SW480 (cell line): ENCODE measurements around the gene HES7.
A peak's percentile ranks its signal among the peaks of the same experiment; 100 is the strongest.
"Not testable (repeated sequence)": the region's sequence is repeated elsewhere in the genome, so short reads cannot be mapped to it uniquely, and the experiment has no call there.

Experiments
- DNase-seq: peaks from one replicate; pipeline ENCODE4 v3.0.0-alpha.2; 2016; ENCODE audit warnings: low spot score

Gene HES7

DNA sequence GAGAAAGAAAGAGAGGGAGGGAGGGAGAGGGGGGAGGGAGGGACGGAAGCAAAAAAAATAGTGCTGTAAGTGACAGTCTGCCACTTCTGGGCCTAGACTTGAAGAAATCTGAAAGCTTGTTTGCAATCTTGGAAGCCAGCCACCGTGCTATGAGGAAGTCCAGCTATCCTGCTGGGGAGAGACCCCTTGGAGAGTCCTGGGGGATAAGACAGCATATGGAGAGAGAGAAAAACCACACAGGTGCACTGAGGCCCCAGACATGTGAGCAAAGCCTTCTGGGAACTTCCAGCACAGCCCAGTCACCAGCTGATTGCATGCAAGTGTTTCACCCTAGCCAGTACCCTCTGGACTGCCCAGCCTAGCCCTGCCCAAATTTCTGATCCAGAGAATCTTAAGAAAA lies 23.8 kb downstream of the HES7 start:
- DNase-seq: no peak

GRCh38 chr17:8096541-8096940 lies 27.4 kb downstream of the HES7 start:
- no peak for DNase-seq

DNA sequence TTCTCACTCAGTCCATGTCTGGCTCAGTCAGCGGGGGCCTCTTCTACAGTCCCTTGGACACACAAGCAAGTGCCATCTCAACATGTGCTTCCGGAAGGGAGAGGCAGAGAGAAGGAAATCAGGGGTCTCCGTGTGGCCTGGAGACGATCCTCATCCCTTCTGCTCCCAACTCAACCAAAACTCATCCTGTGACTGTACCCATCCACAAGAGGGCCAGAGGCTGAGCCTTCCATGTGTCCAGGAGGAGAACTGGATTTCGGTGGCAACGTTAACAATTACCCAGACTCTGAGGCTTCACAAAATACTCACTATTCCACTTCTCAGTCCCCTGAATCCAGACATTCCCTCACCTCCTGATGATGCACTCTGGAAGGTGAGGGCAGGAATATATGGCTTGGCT lies 28.5 kb downstream of the HES7 start:
- no peak for DNase-seq

- no peak for DNase-seq
These were observed 32.7 kb downstream of the HES7 start for GRCh38 chr17:8091033-8091687.

DNA sequence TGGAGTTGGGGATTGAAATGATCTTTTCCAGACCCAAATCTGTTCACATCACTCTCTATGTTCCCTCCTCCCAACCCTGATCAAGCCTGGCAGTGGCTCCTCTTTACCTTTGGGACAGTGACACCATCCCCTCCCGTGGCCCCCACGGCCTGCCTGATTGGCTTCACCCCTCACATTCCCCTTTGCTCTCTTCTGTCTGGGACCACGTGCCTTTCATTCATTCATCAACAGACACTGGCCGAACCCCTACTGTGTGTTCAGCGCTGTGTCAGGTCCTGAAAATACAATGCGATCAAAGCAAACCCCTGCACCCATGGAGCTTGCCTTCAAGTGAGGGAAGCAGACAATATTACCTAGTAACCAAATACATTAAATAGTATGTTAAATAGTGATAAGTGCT lies 34.2 kb downstream of the HES7 start:
- DNase-seq: no peak

DNA sequence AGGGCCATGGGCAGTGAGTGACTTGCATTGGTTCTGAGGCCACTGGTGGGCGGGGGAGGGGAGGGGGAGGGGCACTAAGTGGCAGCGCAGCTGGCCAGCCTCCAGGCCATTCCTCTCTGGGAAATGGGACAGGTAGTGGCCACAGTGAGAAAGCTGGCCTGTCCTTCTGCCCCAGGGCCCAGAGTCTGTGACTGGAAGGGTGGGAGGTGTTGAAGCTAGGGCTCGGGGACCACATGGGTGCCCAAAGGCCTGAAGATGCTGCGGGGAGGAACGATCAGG lies 36.0 kb downstream of the HES7 start:
- DNase-seq: no peak

DNA sequence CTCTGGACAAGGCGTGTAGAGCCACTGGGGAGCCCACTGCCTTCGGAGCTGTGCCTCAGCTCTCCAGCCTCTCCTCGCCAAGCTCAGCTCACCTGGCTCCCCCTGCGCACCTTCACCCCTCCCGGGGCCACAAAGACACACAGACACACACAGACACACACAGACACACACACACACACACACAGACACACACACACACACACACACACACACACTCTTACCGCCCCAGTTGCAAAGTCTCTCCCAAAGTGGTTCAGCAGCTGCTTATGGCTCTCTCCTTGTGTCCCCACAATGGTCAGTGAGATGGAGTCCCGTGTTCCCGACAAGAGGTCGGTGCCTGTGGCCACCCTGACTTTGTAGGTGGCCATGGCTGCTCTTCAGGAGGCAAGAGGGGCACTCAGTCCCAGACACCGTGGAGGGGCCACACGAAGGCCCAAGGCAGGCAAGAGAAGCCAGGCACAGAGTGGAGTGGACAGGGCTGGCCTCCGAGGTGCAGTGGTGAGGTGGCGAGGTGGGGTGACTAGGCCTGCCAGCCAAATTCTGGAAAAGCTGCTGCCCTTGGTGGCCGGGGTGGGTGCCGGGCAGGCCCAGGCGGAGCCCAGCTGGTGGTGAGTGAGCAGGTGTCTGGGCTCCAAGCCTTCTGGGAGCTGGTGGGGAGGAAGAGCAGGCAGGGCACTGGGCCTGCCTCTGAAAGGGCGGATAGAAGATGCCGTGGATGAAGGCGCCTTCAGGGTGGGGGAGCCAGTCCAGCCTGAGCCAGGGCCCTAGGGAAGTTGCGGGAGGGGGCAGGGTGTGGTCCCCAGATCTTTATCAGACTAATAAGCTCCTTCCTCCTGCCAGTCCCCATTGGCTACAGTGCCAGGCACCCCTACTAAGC lies 36.6 kb downstream of the HES7 start, which contains the start of gene ALOX12B:
ALOX12B (minus strand) TSS at position 642 of the 877 bp plus-strand sequence; CDS start at position 368, 274 bp downstream.
- DNase-seq: no peak

DNA sequence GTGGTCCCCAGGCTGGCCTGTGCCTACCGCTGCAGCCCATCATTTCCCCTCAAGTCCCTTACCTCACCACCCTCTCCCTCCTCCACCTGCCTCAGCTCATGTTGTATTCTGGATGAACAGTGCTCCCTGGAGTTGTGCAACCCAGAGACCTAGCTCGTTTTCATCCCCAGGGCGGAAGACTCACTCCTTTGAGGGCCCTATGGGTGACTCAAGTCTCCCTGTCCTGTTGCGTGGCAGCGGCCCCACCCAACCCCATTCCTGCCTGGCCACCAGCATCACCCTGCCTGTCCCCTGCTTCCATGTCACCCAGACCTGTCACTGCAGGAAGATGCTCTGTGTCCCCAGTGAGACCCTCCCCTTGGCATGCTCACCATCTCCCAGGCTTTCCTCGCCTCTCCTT lies 39.7 kb downstream of the HES7 start:
- DNase-seq: no peak

DNA sequence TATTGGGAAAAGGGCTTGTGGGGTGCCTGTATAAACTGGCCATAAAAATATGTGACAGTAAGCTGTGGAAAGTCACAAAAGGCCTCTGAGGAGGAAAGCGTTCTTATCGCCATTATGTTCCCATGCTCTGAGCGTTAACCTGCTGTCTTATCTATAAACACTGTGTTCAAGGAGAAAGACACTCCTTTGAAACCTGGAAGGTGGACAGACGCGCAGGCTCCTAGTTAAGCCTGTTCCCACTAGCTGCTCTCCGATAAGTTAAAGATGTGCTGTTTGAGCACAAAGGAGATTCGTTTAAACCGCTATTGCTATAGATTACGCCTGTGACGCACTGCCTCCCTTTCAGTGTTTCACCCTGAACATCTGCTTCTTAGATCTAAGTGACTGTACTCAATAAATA lies 41.6 kb downstream of the HES7 start:
- no peak for DNase-seq

- no peak for DNase-seq
These were observed 42.0 kb downstream of the HES7 start for GRCh38 chr17:8081876-8082275.

- peak; percentile 60 for DNase-seq
These were observed 43.1 kb downstream of the HES7 start for GRCh38 chr17:8080799-8081219.

DNA sequence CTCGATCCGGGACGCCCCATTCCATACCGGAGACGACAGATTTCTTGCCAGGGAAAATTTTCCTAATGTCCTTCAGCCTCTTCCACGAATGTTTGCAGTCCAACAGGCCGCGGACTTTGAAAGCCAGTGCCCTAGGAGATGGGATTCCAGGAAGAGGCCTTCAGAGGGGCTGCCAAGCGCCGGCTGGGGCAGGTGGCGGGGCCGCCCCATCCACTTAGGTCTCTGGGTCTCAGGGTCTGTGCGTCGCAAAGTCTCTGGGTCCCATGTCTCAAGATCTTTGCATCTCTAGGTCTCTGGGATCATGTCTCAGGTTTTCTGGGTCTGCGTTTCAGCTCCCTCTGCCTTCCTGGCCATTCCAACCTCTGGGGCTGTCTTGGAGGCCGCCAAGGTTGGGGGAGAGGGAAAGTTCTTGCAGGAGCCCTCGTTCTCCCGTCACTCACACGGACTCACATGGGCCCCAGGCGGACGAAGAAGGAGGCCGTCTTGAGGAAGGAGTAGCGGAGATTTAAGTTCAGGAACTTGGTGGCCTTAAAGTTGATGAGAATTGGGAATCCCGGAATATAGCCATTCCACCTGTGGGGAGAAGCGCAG lies 43.6 kb downstream of the HES7 start:
- DNase-seq: no peak

DNA sequence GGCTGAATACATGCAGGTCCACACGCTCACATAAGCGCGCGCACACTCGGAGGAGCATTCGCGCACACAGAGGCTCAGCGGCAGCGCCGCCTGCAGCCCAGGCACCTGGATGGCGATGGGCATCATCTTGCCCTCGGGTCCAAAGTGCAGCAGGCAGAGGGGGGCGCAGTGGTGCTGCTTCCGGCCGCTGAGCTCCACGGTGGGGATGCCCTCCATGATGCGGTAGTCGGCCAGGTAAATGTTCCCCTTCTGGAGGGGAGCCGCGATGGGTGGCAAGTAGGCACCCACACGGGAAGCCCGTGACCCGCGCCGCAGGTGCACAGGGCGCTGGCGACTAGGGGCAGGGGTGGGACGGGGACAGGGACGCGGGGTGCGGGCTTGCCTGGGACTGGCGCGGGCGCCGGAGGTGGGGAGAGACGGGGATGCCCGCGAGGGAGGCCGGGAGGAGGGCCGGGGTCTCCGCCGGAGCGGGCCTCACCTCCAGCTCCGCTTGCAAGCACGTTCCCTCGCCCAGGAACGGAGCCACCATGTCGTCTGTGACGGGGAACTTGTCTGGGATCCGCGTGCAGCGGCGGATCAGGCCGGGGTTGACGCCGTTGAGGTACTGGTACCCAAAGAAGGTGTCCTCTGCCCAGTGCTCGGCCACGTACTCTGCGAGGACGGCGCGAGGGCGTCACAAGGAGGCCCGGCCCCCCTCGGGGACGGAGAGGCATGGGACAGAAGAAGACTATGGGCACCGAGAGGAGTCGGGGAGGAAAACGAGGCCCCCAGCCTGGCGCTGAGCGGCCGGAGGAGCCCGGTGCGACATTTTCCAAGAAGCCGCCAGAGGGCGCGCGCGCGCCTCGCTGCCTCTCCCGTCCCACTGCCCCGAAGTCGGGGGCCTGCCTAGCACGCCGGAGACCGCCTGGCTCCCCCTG lies 44.4 kb downstream of the HES7 start:
- peak; percentile 87 for DNase-seq

DNA sequence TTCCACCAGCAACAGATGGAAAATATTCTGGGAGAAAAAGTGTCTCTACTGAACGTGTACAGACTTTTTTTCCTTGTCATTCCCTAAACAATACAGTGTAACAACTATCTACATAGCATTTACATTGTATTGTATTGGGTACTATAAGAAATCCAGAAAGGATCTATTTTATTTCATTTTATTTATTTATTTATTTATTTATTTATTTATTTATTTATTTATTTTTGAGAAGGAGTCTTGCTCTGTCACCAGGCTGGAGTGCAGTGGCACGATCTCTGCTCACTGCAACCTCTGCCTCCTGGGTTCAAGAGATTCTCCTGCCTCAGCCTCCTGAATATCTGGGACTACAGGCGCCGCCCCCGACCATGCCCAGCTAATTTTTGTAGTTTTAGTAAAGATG lies 46.0 kb downstream of the HES7 start:
- DNase-seq: not testable (repeated sequence)

DNA sequence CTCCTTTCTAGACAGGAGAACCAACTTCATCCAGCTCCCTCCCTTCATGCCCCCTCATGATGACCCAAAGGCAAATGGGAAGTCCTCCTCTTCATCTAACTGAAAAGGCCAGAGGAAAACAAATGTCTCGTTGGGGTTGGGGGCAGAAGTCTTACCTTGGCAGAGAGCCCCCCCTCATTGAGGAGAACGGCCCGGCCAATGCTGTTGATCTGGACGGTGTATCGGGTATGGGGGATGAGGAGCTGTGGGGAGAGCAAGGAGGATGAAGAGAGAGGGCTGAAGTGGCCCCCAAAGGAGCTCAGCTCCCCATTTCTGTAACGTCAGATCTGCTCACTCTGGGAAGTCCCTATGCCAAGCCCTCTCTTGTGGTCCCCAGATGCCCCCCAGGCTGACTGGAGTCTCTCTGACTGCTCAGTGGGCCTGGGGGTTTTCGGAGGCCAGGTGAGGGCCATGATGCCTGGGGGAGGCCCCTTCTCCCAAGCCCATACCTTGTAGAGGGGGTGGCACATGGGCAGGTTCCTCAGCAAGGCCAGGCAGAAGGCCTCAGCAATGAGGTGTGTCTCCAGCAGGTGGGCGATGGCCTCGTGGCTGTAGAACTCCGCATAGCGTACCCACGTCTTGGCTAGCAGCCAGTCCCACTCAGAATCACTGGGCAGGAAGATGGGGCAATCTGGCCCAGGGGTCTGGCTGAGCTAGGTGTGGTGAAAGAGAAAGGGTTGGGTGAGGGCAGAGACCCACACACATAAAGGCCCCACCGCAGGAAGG lies 47.2 kb downstream of the HES7 start:
- DNase-seq: no peak

DNA sequence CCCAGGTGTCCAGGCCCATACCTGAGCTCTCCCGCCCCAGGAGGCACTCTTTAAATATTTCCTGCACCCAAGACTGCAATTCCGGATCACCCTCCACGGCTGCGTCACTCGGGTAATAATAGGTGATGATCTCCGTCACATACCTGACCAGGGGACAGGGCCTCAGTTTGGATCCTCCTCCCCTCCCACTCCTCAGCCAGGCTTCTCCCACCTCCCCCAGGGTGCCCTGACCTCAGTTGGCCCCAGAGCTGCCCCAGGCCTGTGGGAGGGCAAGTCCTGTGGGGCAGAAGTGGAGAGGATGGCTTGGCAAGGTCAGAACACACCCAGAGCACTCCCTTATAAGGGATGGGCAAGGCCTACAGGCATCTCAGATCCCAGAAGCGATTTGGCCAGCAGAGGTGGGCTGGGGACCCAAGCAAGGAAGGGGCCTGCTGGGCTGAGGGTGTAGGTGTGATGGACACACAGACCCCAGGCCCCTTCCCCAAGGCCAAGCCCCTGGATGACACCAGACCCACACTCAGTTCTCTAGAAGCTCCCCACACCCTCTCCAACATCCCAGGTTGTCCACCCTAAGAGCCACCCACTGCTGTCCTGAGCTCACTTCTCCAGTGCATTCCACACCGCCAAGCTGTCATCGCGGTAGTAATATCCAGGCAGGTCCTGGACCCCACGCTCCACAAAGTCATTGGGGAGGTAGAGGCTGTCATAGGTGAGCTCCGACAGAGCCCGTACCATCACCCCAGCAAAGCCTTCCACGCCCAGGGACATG lies 48.1 kb downstream of the HES7 start:
- DNase-seq: no peak

DNA sequence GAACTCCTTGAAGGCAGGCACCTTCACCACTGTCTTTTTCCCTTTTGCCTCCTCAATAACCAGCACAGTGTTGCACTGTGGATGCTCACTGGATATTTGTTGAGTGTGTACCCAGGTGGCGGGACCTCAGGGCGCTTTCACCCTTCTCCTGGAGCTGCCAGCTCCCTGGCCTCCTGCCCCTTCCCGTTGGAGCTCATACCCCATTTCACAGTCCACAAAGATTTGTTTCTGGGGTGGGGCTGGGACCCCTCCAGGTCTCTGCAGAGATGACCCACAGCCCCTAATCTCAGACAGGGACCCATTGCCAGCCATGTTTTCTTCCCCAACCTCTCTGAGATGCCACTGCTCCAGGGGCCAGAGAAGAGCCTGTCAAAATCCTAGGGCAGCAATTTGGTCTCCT lies 48.8 kb downstream of the HES7 start:
- DNase-seq: no peak

GRCh38 chr17:8074554-8074953 lies 49.4 kb downstream of the HES7 start:
- no peak for DNase-seq

GRCh38 chr17:8073627-8074484 lies 50.0 kb downstream of the HES7 start:
- peak; percentile 78 for DNase-seq
